Activated CD4-positive, alpha-beta T cell treated with anti-CD3 and anti-CD28 coated beads, Interleukin-2, amount 50 U/mL, for 16 hours (primary cell): ENCODE data around the gene IGSF9.
A peak's percentile ranks its signal among the peaks of the same experiment; 100 is the strongest.

Source experiments
- DNase-seq: peaks from one replicate; pipeline ENCODE4 v3.0.0-alpha.2; 2020

The IGSF9 gene

DNA sequence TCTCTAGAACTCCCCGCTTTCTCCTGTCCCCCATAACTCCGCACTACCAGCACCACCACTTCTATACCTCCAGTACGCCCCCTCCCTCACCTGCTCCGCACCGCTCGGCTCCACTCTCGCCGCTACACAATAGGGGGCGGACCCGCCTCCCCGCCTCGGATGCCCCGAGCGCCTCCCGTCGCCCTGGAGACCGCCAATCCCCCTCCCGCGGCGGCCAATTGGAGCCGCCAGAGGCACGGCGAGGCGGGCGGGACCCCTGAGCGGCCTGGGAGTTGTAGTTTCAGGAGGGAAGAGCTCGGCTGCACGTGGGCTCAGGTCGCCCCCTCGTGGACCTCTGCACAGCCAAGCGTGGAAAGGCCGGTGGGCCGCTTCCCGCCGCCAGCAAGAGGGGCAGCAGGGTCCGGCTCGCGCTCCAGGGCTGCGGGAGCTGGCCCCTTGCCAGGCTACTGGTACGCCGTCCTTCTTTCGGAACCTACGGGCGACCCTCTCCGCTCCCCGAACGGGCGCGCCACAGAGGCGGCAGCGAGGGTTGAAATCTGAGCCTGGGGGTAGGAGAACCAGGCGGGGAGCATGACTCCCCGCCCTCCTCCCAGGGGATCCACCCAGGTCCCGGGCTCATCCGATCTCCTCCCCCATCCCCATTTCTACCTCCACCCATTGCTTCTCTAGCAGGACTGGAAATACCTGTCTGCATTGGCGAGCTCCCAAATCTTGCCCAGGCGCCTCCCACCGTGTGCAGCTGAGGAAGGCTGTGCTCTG, at the start of gene IGSF9:
Gene IGSF9 (minus strand): TSS at position 131 of the 759 bp plus-strand sequence. CDS start 2,159 bp downstream, outside the sequence.
- DNase-seq: peak; percentile 53

- no peak for DNase-seq
These were observed 49.5 kb upstream of the IGSF9 start for GRCh38 chr1:159994896-159995295.

DNA sequence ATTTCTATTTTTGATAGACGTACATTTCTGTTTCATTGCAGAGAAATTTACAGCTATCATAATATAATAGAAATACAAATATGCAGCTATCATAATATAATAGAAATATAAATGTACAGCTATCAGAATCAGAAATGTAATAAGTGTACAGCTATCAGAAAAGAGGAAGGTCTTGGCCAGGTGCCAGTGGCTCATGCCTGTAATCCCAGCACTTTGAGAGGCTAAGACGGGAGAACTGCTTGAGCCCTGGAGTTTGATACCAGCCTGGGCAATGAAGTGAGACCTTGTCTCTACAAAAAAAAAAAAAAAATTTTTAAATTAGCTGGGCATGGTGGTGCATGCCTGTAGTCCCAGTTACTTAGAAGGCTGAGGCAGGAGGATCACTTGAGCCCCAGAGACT, 48.5 kb upstream of the IGSF9 start:
- DNase-seq: no peak

DNA sequence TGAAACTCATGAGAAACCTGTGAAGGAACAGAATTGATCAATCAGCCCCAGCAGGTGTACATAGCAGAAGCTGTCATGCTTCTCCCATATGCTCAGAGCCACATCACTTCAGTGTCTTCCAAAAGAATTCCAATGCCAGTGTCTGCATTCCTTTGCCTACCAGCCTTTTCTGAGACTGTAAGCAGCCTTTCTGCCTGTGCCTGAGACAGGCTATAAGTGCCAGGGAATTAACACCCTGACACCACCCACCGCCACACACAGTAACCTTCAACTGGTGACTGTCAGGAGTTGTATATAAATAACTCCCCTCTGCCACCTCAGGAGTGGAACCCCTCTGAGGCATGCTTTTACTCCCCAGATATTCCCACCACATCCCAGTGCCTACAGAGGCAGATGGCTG, 46.7 kb upstream of the IGSF9 start:
- DNase-seq: no peak

GRCh38 chr1:159991513-159991912, 46.1 kb upstream of the IGSF9 start:
- peak; percentile 17 for DNase-seq

DNA sequence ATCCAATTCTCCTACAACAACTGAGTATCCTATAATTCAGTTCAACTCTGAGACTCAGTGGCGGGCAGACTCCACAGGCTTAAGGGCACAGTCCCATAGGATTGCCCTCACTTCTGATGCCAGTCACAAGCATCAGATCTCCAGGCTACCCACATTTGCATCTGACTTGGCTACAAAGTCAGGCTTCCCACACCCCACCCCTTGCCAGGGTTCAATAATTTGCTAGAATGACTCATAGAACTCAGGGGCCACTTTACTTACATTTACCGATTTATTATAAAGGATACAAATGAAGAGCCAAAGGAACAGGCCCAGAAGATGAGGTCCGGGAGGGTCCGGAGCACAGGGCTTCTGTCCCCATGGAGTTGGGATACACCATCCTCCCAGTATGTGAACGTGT, 44.6 kb upstream of the IGSF9 start:
- no peak for DNase-seq

DNA sequence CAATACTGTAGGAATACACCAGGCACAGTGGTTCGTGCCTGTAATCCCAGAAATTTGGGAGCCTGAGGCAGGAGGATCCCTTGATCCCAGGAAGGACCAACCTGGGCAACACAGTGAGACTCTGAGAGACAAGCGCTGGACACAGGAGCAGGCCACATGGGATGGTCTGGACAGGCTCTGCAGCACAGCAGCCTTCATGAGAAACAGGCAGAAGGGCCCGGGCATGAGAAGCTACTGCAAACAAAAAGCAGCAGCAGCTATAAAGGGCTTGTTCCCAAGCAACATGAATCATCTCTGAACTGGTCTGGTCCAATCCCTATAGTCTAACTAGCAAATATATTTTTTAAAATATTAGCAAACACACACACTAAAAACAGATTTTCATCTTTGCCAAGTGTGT, 44.2 kb upstream of the IGSF9 start:
- no peak for DNase-seq

DNA sequence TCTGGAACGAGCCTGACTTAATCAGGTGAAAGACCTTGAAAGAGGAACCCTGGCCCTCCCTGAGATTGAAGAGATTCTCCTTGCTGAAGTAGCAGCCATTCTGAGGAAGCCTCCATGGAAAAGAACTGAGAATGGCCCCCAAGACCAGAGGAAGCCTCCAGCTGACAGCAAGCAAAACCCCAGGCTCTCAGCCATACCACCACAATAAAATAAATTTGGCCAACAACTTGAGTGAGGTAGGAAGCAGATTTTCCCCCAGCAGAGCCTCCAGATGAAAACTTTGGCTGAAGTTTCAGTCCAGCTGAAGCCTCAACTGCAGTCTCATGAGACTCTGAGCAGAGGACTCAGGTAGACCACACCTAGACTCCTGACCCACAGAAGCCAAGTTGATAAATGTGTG, 42.6 kb upstream of the IGSF9 start:
- DNase-seq: no peak

- no peak for DNase-seq
These were observed 41.8 kb upstream of the IGSF9 start for GRCh38 chr1:159987186-159987585.

DNA sequence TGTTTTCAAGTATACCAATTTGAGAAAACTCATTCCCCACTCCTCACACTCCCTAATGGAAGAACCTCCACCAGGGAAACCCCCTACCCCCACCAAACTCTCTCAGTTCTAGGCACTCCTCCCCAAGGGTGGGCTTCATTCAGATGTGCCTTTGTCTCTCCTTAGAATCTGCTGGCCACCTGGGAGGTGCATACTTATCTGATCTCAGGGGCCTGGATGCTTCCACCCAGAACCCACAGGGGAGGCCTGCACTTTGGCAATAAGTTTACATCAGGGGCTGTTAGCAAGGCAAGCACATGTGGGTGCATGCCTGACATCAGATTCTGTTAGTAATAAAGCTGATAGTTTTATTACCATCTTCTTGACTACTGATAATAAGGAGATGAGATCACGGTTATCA, 41.1 kb upstream of the IGSF9 start:
- no peak for DNase-seq

DNA sequence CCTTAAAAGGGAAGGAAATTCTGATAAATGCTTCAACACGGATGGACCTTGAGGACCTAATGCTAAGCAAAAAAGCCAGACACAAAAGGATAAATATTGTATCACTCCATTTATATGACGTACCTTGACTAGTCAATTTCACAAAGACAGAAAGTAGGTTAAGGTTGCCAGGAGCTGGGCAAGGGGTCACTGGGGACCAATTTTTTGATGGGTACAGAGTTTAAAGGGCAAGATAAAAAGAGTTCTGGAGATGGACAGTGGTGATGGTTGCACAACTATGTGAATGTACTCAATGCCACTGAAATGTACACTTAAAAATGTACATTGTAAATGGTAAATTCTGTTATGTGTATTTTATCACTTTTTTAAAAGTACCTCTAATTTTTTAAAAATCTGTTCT, 40.7 kb upstream of the IGSF9 start:
- no peak for DNase-seq

DNA sequence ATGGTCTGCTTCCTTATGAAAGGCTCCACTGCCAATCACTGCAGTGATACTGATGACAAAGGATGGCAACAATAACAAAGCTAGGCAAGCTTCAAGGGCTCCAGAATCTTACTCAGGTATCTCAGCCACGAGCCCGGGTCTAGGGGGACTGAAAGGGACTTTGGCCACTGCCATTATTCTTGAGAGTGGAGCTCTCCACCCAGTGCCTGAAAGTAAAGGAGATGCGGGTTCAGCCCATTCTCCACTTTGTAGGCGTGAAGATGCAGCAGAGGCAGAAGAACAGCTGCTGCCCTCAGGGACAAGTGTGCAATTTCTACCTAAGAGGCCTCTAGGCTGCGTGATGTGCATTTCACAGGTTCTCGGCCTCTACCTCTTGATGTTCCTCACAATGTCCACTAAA, 40.1 kb upstream of the IGSF9 start:
- no peak for DNase-seq

DNA sequence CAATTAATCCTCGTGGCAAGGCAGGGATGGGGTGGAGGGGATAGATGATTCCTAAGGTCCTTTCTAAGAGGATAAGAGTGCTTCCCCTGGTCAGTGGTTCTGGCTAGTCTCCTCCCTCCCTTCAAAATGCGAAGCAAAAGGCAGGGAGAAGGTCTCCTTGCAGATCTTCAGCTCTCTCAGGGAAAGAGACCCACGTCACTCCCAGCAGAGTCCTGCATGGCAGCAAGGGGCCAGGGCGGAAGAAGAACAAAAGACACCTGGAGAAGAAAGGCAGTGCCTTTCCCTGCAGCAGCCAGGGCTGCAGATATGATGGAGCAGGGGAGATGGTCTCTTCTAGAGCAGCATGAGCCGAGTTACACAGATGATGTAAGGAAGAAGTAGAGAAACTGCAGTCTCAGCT, 38.3 kb upstream of the IGSF9 start:
- DNase-seq: no peak

GRCh38 chr1:159982280-159982679, 36.9 kb upstream of the IGSF9 start:
- DNase-seq: no peak

DNA sequence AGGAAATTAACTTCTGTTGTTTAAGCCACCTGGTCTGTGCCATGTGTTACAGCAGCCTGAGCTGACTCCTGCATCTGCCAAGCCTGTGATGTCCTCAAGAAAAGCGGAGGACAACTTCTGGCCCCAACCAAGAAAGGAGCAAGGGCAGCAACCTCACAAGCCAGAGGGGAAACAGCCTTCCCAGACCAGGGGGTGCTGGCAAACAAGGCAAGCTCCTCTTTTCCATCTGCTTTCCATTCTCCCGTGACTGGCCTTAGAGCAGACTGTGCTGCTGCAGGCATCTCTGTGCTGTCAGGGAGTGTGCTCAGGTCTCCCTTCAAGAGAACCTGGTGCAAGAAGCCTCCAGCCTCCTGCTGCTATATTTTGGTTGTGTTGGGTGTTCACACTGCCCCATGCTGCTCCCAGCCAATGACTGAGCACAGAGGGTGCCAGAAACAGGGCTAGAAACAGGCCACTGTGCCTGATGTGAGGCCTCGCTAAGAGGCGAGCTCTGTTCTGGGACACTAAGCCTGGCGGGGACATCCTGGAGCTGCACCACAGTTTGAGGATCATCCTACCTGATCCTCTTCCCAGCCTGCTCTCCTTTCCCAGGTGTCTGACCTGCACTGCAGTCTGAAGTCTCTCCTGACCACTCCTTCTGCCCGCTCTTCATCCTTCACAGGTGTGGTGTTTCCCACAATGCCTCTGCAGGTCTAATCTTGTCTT, 36.1 kb upstream of the IGSF9 start:
- no peak for DNase-seq

GRCh38 chr1:159980786-159981185, 35.4 kb upstream of the IGSF9 start:
- DNase-seq: no peak

DNA sequence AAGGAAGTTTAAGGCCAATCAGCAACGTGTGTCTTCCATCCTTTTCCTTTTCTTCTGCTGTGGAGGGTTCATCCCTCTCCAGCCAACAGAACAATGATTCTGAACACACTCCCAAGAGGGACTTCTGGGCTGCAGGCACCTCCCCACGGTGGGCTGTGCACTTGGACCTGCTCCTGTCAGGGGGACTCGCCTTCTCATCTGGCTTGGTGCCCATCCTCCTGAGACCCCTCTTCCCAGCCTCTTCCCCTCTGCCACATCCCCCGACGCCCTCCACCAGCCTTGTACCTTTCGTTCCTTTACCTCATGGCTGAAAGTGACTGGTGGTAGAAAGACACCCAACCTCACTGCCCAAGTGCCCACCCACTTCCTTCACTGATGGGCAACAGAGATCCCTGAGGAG, 34.7 kb upstream of the IGSF9 start:
- DNase-seq: no peak

- DNase-seq: no peak
These were observed 33.8 kb upstream of the IGSF9 start for GRCh38 chr1:159979257-159979656.

- DNase-seq: no peak
These were observed 32.6 kb upstream of the IGSF9 start for GRCh38 chr1:159978107-159978398.

DNA sequence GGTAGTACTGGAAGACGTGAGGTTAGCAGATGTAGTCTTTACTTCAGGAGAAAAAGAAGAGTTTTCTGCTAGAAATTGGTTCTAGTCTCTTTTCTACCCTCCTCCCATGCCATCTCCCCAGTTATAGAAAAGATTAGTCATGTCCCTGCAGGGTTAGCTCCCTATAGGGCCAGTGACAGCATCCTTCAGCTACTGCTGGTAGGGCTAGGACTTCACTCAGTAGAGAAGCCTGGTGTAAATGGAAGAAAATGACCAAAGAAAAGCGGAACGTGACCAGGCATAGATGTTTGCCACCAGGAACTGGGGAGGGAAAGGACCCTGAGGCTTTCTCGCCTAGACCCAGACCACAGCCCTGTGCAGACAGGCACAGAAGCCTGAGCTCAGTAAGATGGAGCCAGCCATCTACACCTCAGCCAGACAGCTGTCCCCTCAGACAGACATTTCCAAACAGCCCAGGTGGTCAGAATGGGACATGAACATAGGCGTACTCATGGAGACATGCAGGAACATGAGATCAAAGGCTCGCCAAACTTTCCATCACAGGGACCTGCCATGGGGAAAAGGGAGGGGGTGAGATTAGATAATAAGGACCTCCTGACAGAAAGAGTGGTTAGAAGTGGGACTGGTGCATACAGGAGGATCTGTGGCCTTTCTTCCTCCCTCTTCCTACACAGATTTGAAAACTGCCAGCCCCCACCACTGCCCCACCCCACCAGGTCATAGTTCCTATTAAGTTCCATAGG, 32.1 kb upstream of the IGSF9 start:
- no peak for DNase-seq

DNA sequence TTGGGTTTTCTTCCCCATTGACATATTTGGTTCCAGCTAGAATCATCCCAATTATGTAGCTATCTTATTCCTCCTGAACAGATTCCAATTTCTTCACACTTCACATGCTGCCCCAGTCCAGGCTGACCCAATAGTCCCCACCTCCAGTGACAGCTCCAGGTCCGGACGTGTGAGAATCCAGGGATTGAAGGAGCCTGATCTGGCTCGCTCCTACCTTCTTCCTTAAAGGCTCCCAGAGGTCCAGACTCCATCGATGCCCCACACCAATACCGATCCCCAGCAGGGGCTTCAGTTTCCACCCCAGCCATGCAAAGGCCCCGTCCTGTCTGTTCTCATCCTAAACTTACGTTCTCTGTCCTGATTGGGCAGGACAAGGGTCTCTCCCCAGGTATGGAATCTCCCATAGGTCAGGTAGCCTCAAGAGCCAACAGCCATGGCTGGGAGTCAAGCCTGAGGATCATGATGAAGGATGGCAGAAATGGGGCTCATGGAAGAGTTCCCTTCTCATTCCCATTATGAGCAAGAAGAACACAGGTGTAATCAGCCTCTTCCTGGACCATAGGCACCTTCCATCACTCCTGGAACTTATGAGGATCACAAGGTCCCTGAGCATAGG, 29.0 kb upstream of the IGSF9 start:
- no peak for DNase-seq

DNA sequence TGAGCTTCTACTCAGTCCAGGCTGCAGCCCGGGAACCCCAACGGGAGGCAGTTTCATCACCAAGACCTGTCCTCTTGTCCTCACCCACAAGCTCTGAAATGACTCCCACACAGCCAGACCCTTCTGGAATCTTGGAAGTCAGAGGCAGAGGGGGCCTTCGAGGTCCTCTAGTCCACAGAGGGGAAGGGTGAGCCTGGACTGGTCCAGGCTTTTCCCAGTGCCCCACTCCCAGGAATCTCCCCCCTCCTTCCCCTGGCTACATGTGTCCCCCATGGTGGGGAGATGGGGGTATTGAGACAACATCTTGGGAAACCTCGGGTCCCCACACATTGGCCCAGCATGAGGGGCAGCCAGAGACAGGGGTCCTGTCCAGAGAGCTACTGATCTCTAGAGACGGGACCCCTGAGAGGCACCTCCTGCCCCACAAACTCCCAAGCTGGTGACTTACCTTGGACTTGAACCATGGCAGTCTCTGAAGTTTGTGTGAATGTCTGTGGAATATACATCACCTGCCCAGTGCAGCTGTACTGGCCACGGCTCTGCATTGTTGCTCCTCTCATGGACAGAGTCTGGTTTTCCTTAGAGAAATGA, 28.0 kb upstream of the IGSF9 start:
- DNase-seq: no peak
